Heart left ventricle (tissue), 16 donors: ENCODE measurements around the gene TEX55. TPM values are rescaled to one million over a fixed set of nuclear protein-coding genes. Genes with fewer than 3 reads are reported as not detected.

Source experiments
- ATAC-seq, 4 donors: fragments of 200-7000 bp; cut with Tn5 transposase; one replicate each; pipeline ENCODE4 v1.9.1; 2020 to 2022; ENCODE audit warnings: moderate library complexity in 4 of 4, mild to moderate bottlenecking in 3 of 4, moderate number of reproducible peaks in 1 of 4
- DNase-seq, 5 donors: peaks; one replicate each; pipeline ENCODE4 v3.0.0-alpha.2; 2020
- H3K27ac ChIP-seq, 12 donors: fragments of 200-600 bp; sonication (generic) in 4 of 12; one replicate each; pipeline versions ENCODE4 v1.5.0 to v1.8.0; 2016 to 2022; ENCODE audit warnings: mild to moderate bottlenecking in 2 of 12
- H3K27me3 ChIP-seq, 9 donors: fragments of 200-600 bp; sonication (generic) in 2 of 9; one replicate each; pipeline versions ENCODE4 v1.5.1 to v1.8.0; 2016 to 2022; ENCODE audit warnings: mild to moderate bottlenecking in 3 of 9
- H3K36me3 ChIP-seq, 9 donors: fragments of 200-600 bp; sonication (generic) in 2 of 9; one replicate each; pipeline versions ENCODE4 v1.5.0 to v1.8.0; 2018 to 2022; ENCODE audit warnings: mild to moderate bottlenecking in 2 of 9
- H3K4me1 ChIP-seq, 12 donors: fragments of 200-600 bp; sonication (generic) in 4 of 12; one replicate each; pipeline versions ENCODE4 v1.5.0 to v1.8.0; 2016 to 2022; ENCODE audit warnings: mild to moderate bottlenecking in 3 of 12
- H3K4me3 ChIP-seq, 12 donors: fragments of 200-600 bp; sonication (generic) in 4 of 12; one replicate each; pipeline versions ENCODE4 v1.5.0 to v1.8.0; 2017 to 2022; ENCODE audit warnings: mild to moderate bottlenecking in 9 of 12, moderate library complexity in 4 of 12
- H3K9me3 ChIP-seq, 12 donors: fragments of 200-600 bp; sonication (generic) in 4 of 12; one replicate each; pipeline versions ENCODE4 v1.5.0 to v1.8.0; 2016 to 2022; ENCODE audit warnings: mild to moderate bottlenecking in 1 of 12
- CTCF ChIP-seq, 12 donors: fragments of 200-600 bp; sonication (generic) in 4 of 12; IDR thresholded peaks; one replicate each; pipeline versions ENCODE4 v1.5.0 to v1.8.0; 2018 to 2022; ENCODE audit warnings: antibody characterized with exemption in 12 of 12, mild to moderate bottlenecking in 5 of 12
- POLR2A ChIP-seq, 2 donors: fragments of 450-650 bp; IDR thresholded peaks; one replicate each; pipeline ENCODE4 v1.6.1; 2017; ENCODE audit warnings: antibody characterized with exemption in 2 of 2, mild to moderate bottlenecking in 2 of 2, moderate library complexity in 2 of 2
- WGBS, 4 donors: extraction: QIAGEN DNeasy Blood & Tissue Kit in 2 of 4; methylation state at CpG; one replicate each; pipeline versions ENCODE4 v1.1.5 to v1.1.7; 2013 to 2018; 5-methylcytosine and 5-hydroxymethylcytosine counted together
- intact Hi-C, 10 donors: fragments of 100-400 bp; cut with DNase I; formaldehyde crosslinking; loops; one replicate each; pipeline versions ENCODE4 v1.11.1 to v1.14.2; 2022
- polyA plus RNA-seq, 2 donors: library from polyadenylated mRNA; stranded (reverse); fragments of 200-250 nt; gene quantifications; one replicate each; pipeline ENCODE4 v1.2.3, GENCODE V29; 2013
- total RNA-seq, 9 donors: library from RNA; depleted of rRNA in 2 of 9; stranded (reverse); fragments of >200 nt in 2 of 9; fragmentation: NEBNext Ultra II Directional in 3 of 9; extraction: Animal tissue kit (Norgen Biotek cat#: 25700) in 3 of 9; gene quantifications; one replicate each; pipeline versions ENCODE4 v1.1.0 to v1.2.4, GENCODE V29; 2016 to 2023
- donor health status: ischemic (EF 13 %, LVEDD 7.1; RV severe dilation, severe dysfunction).
- donor health status: healthy with polysubstance abuse.
- donor health status: DM: no; HTN: yes; CAD: no.
- donor health status: DM: no; HTN: no; CAD: no.
- donor health status: ischemic (EF 25% LVEDD 6.9; RV normal size, moderate dysfunction).
- donor health status: ischemic (EF 25% LVEDD 5.7; RV mildly dilated, moderate dysfunction).
- donor health status: healthy.
- donor health status: DM: yes; HTN: yes; CAD: no.
- donor health status: ischemic (EF 35%, LVEDD 5.7; RV mildly dilated, moderate dysfunction).
- donor health status: nonischemic (EF 11% LVEDD 7.7; RV severe dilation, severe dysfunction).
- donor health status: DM: yes; HTN: yes; CAD: no.
- donor health status: PGD.
- donor health status: ischemic (EF 29% LVEDD 5.4; RV normal size, mild dysfunction).
- donor health status: nonischemic (EF 23%, LVEDD 6.1; RV moderate dilation, normal function).

TEX55 gene
- total and polyA plus RNA-seq, 11 donors: not detected

- intact Hi-C loops: loop anchor here in 2 of 10 donors (5.0 to 10.0 kb wide), 3 partner anchors 96 to 538 kb away; partner anchors contain the start of gene B4GALT4 (in 2 of the 2)
- H3K4me1 ChIP-seq: no peaks in the 10 kb centered on the region
- DNase-seq (no peak), ATAC-seq (no peak)
- no peaks in the 10 kb centered on the region for H3K36me3 ChIP-seq
- no peak overlapping the region for H3K27ac ChIP-seq
- 82 to 91% (median 90%) methylated on average over 15 of the region's 15 CpGs for WGBS, 4 donors
- TF ChIP-seq POLR2A (IDR thresholded peaks at IDR 0.05) (no peak), CTCF (IDR thresholded peaks at IDR 0.05) (no peak)
- no peaks in the 10 kb centered on the region for H3K9me3 ChIP-seq
- no peaks in the 10 kb centered on the region for H3K27me3 ChIP-seq
- no peak overlapping the region for H3K4me3 ChIP-seq
These were observed 812 bp downstream of the TEX55 start for GRCh38 chr3:119146578-119147375.

GRCh38 chr3:119147494-119147893 lies 1.5 kb downstream of the TEX55 start:
- no peaks in the 10 kb centered on the region for H3K36me3 ChIP-seq
- DNase-seq: no peak
- H3K27ac ChIP-seq: no peak overlapping the region
- ATAC-seq: no peak
- intact Hi-C loops: loop anchor here in 2 of 10 donors (5.0 to 10.0 kb wide), 3 partner anchors 95 to 537 kb away; partner anchors contain the start of gene B4GALT4 (in 2 of the 2)
- H3K9me3 ChIP-seq: peaks cover 0 to under 1% (median 0%) of the 10 kb centered on the region in 12 donors
- no peak for TF ChIP-seq CTCF (IDR thresholded peaks at IDR 0.05)
- no peak for TF ChIP-seq POLR2A (IDR thresholded peaks at IDR 0.05)
- H3K4me3 ChIP-seq: no peak overlapping the region
- no peaks in the 10 kb centered on the region for H3K27me3 ChIP-seq
- 45 to 48% (median 47%) methylated on average over 2 of the region's 2 CpGs for WGBS, 4 donors
- H3K4me1 ChIP-seq: no peaks in the 10 kb centered on the region

GRCh38 chr3:119148493-119149180 lies 2.7 kb downstream of the TEX55 start:
- no peaks in the 10 kb centered on the region for H3K4me1 ChIP-seq
- no peak for DNase-seq
- ATAC-seq: no peak
- TF ChIP-seq CTCF (IDR thresholded peaks at IDR 0.05) (no peak), POLR2A (IDR thresholded peaks at IDR 0.05) (no peak)
- WGBS, 4 donors: 94 to 100% (median 96%) methylated on average over 2 of the region's 2 CpGs
- H3K27me3 ChIP-seq: no peaks in the 10 kb centered on the region
- intact Hi-C loops: loop anchor here in 2 of 10 donors (5.0 to 10.0 kb wide), 3 partner anchors 94 to 536 kb away; partner anchors contain the start of gene B4GALT4 (in 2 of the 2)
- no peak overlapping the region for H3K27ac ChIP-seq
- H3K4me3 ChIP-seq: no peak overlapping the region
- H3K36me3 ChIP-seq: no peaks in the 10 kb centered on the region
- H3K9me3 ChIP-seq: peaks cover 0 to 12% (median 2%) of the 10 kb centered on the region in 12 donors

- intact Hi-C loops: loop anchor here in 2 of 10 donors (5.0 to 10.0 kb wide), 3 partner anchors 93 to 535 kb away; partner anchors contain the start of gene B4GALT4 (in 2 of the 2)
- Histone ChIP-seq H3K4me3 (no peak overlapping the region), H3K9me3 (peaks cover 0 to 20% (median 10%) of the 10 kb centered on the region in 12 donors), H3K27me3 (no peaks in the 10 kb centered on the region), H3K36me3 (no peaks in the 10 kb centered on the region), H3K27ac (no peak overlapping the region), H3K4me1 (no peaks in the 10 kb centered on the region)
- no peak for ATAC-seq
- no peak for TF ChIP-seq CTCF (IDR thresholded peaks at IDR 0.05)
- TF ChIP-seq POLR2A (IDR thresholded peaks at IDR 0.05): no peak
- DNase-seq: no peak
- WGBS, 4 donors: 69 to 76% (median 72%) methylated on average over 4 of the region's 4 CpGs
These were observed 3.5 kb downstream of the TEX55 start for GRCh38 chr3:119149484-119149883.
